DMS53 treated with DMSO at 0.1 percent for 48 hours (cell line): Measurements from ENCODE around the gene CADPS2.
"Not testable (repeated sequence)": the region's sequence is repeated elsewhere in the genome, so short reads cannot be mapped to it uniquely, and the experiment has no call there.

Experiments used
- DNase-seq: peaks from one replicate; lab custom pipeline; 2025; ENCODE audit not compliant: unreplicated experiment; lab: John Stamatoyannopoulos, UW

Gene CADPS2

GRCh38 chr7:122850528-122850927, 35.7 kb downstream of the CADPS2 start:
- no peak for DNase-seq

- no peak for DNase-seq
Measured at GRCh38 chr7:122849957-122850328, 36.3 kb downstream of the CADPS2 start.

GRCh38 chr7:122849322-122849956, 36.8 kb downstream of the CADPS2 start:
- no peak for DNase-seq

- DNase-seq = no peak
Measured at GRCh38 chr7:122847871-122848473, 38.3 kb downstream of the CADPS2 start.

- peak; percentile 33 for DNase-seq
Measured at GRCh38 chr7:122846591-122846990, 39.7 kb downstream of the CADPS2 start.

GRCh38 chr7:122845286-122845685, 41.0 kb downstream of the CADPS2 start:
- no peak for DNase-seq

GRCh38 chr7:122844191-122844988, 41.9 kb downstream of the CADPS2 start:
- no peak for DNase-seq

- no peak for DNase-seq
Measured at GRCh38 chr7:122842971-122843370, 43.3 kb downstream of the CADPS2 start.

- DNase-seq = not testable (repeated sequence)
Measured at GRCh38 chr7:122836286-122836685, 50.0 kb downstream of the CADPS2 start.

- DNase-seq = peak; percentile 49
Measured at GRCh38 chr7:122834571-122834942, 51.7 kb downstream of the CADPS2 start.

- no peak for DNase-seq
Measured at GRCh38 chr7:122833888-122834570, 52.2 kb downstream of the CADPS2 start.

- DNase-seq = no peak
Measured at GRCh38 chr7:122831436-122831835, 54.8 kb downstream of the CADPS2 start.

- DNase-seq = no peak
Measured at GRCh38 chr7:122829962-122830361, 56.3 kb downstream of the CADPS2 start.

- DNase-seq = no peak
Measured at GRCh38 chr7:122827763-122828162, 58.5 kb downstream of the CADPS2 start.

- DNase-seq = no peak
Measured at GRCh38 chr7:122813845-122814244, 72.4 kb downstream of the CADPS2 start.

GRCh38 chr7:122803851-122804250, 82.4 kb downstream of the CADPS2 start:
- no peak for DNase-seq

- DNase-seq = peak; percentile 70
Measured at GRCh38 chr7:122803323-122803722, 82.9 kb downstream of the CADPS2 start.

GRCh38 chr7:122802301-122802751, 83.9 kb downstream of the CADPS2 start:
- no peak for DNase-seq

GRCh38 chr7:122791959-122792545, 94.2 kb downstream of the CADPS2 start:
- no peak for DNase-seq

GRCh38 chr7:122790591-122790990, 95.7 kb downstream of the CADPS2 start:
- peak; percentile 28 for DNase-seq

- DNase-seq = peak; percentile 50
Measured at GRCh38 chr7:122790132-122790531, 96.1 kb downstream of the CADPS2 start.
